NCI-H2107 (cell line): ENCODE results near the gene TBC1D12.
"Not testable (repeated sequence)": the region's sequence is repeated elsewhere in the genome, so short reads cannot be mapped to it uniquely, and the experiment has no call there.

Experiments used
- DNase-seq: peaks from one replicate; lab custom pipeline; 2025; lab: John Stamatoyannopoulos, UW

TBC1D12 gene

GRCh38 chr10:94456942-94457341 is 54.6 kb downstream of the TBC1D12 start:
- no peak for DNase-seq

- DNase-seq = no peak
These were observed 57.0 kb downstream of the TBC1D12 start for GRCh38 chr10:94459385-94459784.

DNA sequence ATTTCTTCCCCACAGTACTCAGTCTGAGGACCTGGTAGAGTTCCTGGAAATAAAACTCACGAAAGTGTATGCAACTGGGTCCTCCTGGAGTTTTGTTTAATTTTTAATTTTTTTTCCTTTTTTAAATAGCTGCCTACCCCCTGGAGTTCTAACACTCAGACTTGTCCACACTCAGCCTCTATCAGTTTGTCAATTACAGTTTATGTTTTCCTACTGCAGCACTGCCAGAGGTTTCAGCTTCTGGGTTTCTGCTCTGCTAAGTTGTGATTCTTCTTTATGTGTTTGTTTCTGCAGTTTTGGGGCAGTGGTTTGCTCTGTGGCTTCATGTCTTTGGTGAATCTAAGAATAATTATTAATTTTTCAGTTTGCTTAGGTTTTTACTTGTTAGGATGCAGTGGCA is 59.2 kb downstream of the TBC1D12 start:
- DNase-seq = no peak

- no peak for DNase-seq
These were observed 59.8 kb downstream of the TBC1D12 start for GRCh38 chr10:94462130-94462529.

DNA sequence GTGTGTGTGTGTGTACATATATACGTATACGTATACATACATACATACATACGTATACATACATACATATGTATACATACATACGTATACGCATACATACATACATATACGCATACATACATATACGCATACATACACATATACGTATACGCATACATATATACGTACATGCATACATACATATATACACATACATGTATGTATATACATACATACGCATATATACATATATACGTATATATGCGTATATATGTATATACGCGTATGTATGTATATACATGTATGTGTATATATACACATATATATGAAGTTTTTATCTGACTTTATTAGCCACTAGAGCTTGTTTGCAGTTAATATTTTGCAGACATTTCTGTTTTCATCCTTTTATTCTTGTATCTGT is 63.3 kb downstream of the TBC1D12 start:
- DNase-seq = no peak

GRCh38 chr10:94481410-94481809 is 79.1 kb downstream of the TBC1D12 start:
- no peak for DNase-seq

DNA sequence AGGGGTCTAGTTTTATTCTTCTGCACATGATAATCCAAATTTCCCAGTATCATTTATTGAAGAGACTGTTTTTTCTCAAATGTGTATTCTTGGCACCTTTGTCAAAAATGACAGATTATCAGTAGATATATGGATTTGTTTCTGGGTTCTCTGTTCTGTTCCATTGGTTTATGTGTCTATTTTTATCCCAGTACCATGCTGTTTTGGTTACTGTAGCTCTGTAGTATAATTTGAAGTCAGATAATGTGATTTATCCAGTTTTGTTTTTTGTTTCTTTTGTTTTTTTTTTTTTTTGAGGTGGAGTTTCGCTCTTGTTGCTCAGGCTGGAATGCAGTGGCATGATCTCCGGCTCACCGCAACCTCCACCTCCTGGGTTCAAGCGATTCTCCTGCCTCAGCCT is 81.6 kb downstream of the TBC1D12 start:
- no peak for DNase-seq

GRCh38 chr10:94485094-94485493 is 82.8 kb downstream of the TBC1D12 start:
- no peak for DNase-seq

DNA sequence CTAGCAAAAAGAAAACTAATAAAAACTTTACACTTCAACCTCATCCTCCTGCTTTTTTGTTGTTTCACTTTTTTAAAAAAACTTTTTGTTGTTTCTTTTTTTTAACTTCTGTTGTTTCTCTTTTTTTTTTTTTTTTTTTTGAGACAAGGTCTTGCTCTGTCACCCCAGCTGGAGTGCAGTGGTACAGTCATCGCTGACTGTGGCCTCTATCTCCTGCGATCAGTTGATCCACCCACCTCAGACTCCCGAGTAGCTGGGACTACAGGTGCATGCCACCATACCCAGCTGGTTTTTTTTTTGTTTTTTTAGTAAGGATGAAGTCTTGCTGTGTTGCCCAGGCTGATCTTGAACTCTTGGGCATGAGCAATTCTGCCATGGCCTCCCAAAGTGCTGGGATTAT is 85.2 kb downstream of the TBC1D12 start:
- no peak for DNase-seq

- DNase-seq = no peak
These were observed 86.8 kb downstream of the TBC1D12 start for GRCh38 chr10:94489107-94489506.

DNA sequence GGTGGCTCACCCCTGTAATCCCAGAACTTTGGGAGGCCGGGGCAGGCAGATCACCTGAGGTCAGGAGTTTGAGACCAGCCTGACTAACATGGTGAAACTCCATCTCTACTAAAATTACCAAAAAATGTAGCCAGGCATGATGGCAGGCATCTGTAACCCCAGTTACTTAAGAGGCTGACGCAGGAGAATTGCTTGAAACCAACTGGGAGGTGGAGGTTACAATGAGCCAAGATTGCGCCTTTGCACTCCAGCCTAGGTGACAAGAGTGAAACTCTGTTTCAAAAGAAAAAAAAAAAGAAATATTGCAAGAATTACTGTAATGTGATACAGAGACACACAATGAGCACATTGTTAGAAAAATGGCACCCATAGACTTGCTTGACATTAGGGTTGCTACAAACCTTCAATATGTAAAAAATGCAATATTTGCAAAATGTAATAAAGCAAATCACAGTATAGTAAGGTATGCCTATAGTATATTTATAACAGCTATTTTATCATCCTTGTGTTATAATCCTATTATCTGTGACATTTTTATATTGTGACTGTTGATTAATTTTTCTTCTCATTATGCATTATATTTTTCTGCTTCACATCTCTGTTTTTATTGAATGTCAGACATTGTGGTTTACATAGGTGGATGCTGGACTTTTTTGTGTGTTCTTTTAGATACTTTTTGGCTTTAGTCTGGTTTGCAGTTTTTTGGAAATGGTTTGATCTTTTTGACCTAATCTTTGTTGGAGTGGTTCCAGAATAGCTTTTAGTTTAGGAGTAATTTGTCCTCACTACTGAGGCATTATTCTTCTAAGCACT is 87.8 kb downstream of the TBC1D12 start:
- DNase-seq = no peak

DNA sequence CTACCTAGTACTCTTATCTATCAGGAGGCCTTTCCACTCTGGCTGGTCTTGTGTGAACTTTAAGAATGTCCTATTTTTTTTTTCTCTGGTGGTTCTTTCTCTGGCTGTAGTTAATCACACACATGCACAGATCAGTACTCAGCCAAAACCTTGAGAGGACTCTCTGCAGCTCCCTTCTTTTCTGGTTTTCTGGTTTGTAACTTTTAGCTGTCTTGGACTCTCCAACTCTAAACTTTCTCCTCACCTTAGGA is 88.4 kb downstream of the TBC1D12 start:
- DNase-seq = no peak

GRCh38 chr10:94493463-94493862 is 91.1 kb downstream of the TBC1D12 start:
- DNase-seq = no peak

DNA sequence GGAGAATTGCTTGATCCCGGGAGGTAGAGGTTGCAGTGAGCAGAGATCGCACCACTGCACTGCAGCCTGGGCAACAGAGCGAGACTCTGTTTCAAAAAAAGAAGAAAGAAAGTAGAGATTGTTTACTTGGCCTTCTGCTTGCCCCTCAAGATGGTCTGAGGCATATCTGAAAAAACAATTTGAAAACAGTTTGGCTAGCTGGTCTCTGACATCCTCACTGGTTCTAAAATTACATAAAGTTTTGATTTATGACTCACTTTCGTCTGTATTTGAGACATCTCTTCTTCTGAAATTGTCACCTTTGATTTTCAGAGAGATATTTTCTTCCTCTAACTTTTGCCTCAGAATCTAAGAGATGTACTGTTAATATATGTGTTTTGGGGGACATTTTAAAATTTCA is 93.7 kb downstream of the TBC1D12 start:
- DNase-seq = no peak

DNA sequence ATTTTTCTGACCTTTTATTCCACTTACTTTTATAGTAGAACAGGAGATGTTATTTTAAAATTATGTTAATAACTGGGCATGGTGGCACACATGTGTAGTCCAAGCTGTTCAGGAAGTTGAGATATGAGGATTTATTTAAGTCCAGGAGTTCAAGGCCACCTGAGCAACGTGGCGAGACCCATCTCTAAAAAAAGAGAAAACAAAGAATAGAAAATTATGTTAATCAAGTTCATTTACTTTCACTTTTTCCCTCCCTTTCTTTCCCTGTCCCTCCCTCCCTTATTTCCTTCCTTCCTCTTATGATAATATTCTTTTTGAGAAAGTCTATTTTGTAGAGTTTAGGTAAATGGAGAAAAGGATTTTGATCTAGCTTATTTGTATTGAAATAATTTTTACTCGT is 94.3 kb downstream of the TBC1D12 start:
- DNase-seq = no peak

GRCh38 chr10:94500063-94500462 is 97.7 kb downstream of the TBC1D12 start:
- no peak for DNase-seq

- DNase-seq = no peak
These were observed 119.2 kb downstream of the TBC1D12 start for GRCh38 chr10:94521276-94522250.

DNA sequence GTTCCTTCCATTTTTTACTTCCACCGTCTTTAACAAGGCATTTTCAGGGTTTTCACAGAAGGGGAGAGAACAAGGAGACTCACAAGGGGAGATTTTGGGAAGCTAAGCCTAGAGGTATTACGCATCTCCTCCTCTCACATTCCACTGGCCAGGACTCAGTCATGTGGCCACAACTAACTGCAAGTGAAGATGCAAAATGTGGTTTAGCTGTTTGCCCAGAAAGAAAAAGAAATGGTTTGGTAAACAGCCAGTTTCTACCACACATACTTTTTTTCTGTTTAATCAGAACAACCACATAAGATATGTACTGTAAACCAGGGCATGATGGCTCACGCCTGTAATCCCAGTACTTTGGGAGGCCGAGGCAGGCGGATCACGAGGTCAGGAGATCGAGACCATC is 121.8 kb downstream of the TBC1D12 start:
- no peak for DNase-seq

DNA sequence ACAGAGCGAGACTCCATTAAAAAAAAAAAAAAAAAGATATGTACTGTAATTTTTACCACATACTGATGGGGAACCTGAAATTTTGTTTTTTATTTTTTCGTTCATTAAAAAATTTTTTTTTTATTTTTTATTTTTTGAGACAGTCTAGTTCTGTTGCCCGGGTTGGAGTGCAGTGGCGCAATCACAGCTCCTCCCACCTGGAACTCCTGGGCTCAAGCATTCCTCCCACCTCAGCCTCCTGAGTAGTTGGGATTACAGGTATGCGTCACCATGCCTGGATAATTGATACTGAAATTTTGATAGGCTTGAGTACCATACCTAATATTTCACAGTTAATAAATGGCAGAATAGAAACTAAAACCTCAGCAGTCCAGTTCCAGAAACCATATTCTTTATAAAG is 122.4 kb downstream of the TBC1D12 start:
- no peak for DNase-seq

DNA sequence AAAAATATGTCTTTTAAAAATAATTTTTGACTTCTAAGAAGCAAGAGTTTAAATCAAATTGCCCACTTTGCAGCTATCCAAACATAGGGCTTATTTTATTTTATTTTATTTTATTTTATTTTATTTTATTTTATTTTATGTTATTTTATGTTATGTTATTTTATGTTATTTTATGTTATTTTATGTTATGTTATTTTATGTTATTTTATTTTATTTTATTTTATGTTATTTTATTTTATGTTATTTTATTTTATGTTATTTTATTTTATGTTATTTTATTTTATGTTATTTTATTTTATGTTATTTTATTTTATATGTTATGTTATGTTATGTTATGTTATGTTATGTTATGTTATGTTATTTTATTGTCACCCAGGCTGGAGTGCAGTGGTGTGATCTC is 129.2 kb downstream of the TBC1D12 start:
- not testable (repeated sequence) for DNase-seq

DNA sequence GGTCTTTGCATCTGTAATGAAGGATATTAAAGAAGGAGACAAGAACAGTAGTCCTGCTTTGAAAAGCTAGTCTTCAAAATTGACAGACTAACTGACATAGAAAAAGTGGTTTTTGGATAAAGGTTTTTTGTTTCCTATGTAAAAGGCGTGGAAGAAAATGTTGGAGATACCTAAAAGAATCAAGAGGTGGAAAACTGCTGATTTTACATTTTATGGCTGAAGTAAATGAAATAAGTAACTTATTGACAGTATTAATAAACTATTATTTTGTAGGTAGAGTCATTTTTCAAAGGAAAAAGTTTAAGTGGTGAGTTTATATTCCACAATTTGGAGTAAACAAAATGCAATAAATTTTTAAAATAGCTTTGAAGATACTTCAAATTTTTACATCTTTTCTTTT is 130.7 kb downstream of the TBC1D12 start:
- no peak for DNase-seq

- DNase-seq = not testable (repeated sequence)
These were observed 139.9 kb downstream of the TBC1D12 start for GRCh38 chr10:94542282-94542681.

DNA sequence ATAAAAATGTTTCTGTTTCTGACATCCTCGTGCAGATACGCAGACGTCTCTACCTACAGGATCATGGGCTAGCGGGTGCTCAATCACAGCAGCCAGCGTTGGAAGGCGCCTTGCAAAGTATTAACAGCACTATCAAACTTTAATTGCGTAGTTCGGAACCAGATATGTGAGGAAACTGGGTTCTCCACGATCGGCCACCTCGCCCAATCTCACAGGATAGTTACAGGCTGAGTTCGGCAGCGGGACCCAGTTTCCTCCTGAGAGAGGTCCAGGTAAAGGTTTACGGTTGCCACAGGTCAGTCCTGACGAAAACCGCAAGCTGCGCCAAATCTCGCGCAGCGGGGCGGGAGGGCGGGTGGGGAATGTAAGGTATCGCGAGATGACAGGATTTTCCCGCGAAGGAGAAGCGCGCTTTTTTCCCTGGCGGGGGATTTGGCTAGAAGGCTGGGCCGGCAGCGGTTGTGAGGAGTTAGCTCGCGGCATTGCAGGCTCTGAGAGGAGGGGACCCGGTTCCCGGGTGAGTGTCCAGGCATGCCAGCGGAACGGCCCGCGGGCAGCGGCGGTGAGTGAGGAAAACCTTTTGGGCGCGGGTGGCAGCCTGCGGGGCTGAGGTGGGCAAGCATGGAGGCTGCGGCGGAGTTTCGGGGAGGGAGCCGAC is 143.2 kb downstream of the TBC1D12 start, which contains the start of gene HELLS:
HELLS (plus strand) TSS at position 398 of the 658 bp plus-strand sequence; CDS start at position 532, 134 bp downstream.
- peak; percentile 47 for DNase-seq
